ENCODE measurements around the gene CDC5L. TPM values are rescaled to one million over a fixed set of nuclear protein-coding genes. Genes with fewer than 3 reads are reported as not detected.
"Not testable (repeated sequence)": the region's sequence is repeated elsewhere in the genome, so short reads cannot be mapped to it uniquely, and the experiment has no call there.

Gene CDC5L
- total RNA-seq, 2 experiments from 2014 or later: 26.9 to 27.7 TPM

DNA sequence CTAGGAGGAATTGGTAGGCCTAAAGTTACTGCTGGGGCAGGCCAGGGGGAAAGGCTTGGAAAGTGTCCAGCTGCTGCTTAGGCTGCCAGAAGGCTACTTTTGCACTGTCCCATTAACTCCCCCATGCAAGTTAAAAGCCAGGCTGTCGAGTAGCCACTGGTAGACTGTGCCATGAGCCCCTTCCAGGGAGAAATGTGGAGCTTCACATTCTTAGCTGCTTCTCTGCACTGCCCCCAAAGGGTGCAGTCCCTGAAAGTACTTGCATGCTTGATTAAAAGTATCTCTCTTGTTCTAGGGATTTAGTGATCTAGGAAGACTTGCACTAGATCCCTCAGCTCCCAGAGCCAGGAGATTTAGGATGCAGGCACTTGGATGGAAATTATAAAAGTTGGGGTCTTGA is 57.3 kb downstream of the CDC5L start:
- no peak overlapping the region for H3K4me3 Mint-ChIP-seq
- H3K9me3 Mint-ChIP-seq: peaks cover 20% of the 10 kb centered on the region
- H3K36me3 Mint-ChIP-seq: peaks cover 40% of the 10 kb centered on the region
- H3K4me1 Mint-ChIP-seq: no peaks in the 10 kb centered on the region
- H3K27ac Mint-ChIP-seq: no peak overlapping the region
- no peak for DNase-seq
- no peaks in the 10 kb centered on the region for H3K27me3 Mint-ChIP-seq

DNA sequence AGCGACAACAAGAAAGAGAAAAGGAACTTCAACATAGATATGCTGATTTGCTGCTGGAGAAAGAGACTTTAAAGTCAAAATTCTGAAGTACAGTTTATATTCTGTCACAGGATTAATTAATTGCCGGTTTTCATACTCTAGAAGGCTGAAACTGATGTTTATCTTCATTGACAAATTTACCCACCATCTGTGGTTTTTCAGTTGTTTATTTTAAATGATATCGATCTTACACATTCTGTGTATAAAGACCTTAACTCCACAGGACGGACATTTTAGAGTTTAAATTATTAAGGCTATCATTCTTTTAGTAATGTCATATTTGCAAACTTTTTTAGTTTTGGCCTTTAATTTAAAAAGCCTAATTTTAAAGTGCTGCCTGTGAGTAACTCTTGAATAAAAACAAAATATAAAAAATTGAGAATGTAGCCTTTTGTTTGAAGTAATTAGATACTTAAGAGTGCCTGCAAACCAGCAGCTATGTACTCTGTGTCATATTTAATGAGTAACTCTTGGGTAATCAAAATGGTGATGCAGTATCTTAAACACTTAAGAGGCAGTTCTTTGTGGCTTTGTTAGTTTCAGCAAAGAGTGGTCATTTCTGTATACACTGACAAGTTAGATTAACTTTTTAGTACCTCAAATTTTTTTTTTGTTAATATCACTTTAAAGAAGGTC is 59.3 kb downstream of the CDC5L start:
- Mint-ChIP-seq H3K4me3 (no peak overlapping the region), H3K36me3 (peaks cover 26% of the 10 kb centered on the region), H3K27me3 (no peaks in the 10 kb centered on the region), H3K4me1 (no peaks in the 10 kb centered on the region), H3K9me3 (peaks cover 13% of the 10 kb centered on the region), H3K27ac (no peak overlapping the region)
- DNase-seq: no peak

DNA sequence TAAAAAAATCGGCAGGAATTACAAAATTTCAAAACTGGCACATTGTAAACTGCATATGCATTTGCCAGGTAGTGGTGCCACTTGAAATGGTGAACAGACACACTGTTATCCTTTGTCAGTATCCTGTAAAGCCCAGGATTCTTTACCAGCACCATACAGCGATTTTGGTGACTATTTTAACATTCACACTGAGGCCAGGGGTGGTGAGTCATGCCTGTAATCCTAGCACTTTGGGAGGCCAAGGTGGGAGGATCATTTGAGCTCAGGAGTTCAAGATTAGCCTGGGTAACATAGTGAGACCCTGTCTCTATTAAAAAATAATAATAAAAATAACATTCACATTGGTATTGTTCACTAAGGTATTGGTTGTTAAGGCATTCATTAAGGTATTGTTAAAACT is 61.7 kb downstream of the CDC5L start:
- not testable (repeated sequence) for H3K27me3 Mint-ChIP-seq, DNase-seq, H3K4me1 Mint-ChIP-seq, H3K9me3 Mint-ChIP-seq, H3K4me3 Mint-ChIP-seq, H3K27ac Mint-ChIP-seq
- H3K36me3 Mint-ChIP-seq: peaks cover 11% of the 10 kb centered on the region

DNA sequence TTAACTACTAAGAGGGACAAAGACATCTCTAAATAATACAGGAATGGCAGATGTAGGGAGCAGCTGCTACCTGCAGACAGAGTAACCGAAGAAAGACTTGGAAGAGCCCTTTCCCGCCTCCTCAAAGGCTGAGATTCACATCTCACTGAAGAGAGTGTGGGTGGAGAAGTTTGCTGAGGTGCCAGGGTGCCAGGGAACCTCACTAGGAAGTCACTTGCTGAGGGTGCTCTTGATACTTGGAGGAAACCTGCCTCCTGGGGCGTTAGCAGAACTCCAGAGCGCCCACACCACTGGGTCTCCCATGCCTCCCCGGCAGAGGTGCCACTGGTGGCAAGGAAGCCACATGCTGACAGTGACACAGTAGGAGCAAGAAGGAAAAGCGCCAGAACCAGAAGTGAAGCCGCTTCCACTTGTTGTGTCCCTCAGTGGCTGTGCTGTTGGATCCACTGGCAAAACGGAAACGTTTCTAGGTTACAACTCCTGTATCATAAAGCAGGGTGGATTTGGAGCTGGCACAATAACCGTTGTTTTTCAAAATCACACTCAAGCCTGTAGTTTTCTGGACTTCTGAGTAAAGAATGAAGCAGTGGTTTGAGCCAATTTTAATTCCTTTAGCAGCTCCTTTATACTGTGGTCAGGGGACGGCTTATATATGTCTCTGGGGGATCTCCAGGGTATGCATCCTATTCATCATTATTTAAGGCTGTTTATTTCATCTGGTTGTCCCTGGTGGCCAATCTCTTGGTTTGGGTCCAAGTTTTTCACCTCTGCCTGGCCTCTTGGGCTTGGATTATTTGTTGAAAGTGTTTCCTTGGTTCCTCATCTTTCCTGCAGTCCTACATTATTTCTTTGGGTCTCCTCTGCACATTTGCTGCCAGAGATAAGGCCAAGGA is 64.5 kb downstream of the CDC5L start:
- peaks cover 3% of the 10 kb centered on the region for H3K4me1 Mint-ChIP-seq
- no peak overlapping the region for H3K27ac Mint-ChIP-seq

DNA sequence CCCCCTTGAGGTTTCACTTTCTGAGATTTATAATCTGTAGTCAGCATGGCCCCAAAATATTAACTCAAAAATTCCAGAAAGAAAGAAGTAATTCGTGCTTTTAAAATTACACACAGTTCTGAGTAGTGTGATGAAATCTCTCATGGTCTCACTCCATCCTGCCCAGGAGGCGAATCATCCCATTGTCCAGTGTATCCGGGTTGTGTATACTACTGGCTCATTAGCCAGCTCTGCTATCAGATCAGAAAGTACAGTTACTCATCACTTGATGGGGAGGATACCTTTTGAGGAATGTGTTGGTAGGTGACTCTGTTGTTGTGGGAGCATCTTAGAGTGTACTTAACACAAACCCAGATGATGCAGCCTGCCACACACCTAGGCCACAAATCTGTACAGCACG is 65.2 kb downstream of the CDC5L start:
- peaks cover 3% of the 10 kb centered on the region for H3K4me1 Mint-ChIP-seq
- H3K9me3 Mint-ChIP-seq: no peaks in the 10 kb centered on the region
- H3K36me3 Mint-ChIP-seq: peaks cover 5% of the 10 kb centered on the region
- DNase-seq: no peak
- no peak overlapping the region for H3K4me3 Mint-ChIP-seq
- no peaks in the 10 kb centered on the region for H3K27me3 Mint-ChIP-seq
- no peak overlapping the region for H3K27ac Mint-ChIP-seq

More for the DNA sequence above, 64.5 kb downstream of the CDC5L start:
- H3K36me3 Mint-ChIP-seq: peaks cover 9% of the 10 kb centered on the region
- H3K27me3 Mint-ChIP-seq: no peaks in the 10 kb centered on the region
- H3K4me3 Mint-ChIP-seq: no peak overlapping the region
- DNase-seq: no peak
- no peaks in the 10 kb centered on the region for H3K9me3 Mint-ChIP-seq

DNA sequence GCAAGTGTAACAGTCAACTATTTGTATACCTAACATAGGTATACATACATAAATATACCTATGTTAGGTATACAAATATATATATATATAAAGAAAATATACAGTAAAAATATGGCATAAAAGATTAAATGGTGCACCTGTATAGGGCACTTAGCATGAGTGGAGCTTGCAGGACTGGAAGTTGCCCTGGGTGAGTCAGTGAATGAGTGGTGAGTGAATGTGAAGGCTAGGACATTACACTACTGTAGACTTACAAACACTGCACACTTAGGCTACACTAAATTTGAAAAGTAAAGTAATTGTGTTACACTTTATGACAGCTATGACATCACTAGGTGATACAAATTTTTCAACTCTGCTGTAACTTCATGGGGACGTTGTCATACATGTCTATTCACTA is 65.6 kb downstream of the CDC5L start:
- no peaks in the 10 kb centered on the region for H3K27me3 Mint-ChIP-seq
- no peaks in the 10 kb centered on the region for H3K9me3 Mint-ChIP-seq
- H3K4me3 Mint-ChIP-seq: no peak overlapping the region
- DNase-seq: no peak
- peaks cover 3% of the 10 kb centered on the region for H3K4me1 Mint-ChIP-seq
- no peak overlapping the region for H3K27ac Mint-ChIP-seq
- peaks cover 5% of the 10 kb centered on the region for H3K36me3 Mint-ChIP-seq

DNA sequence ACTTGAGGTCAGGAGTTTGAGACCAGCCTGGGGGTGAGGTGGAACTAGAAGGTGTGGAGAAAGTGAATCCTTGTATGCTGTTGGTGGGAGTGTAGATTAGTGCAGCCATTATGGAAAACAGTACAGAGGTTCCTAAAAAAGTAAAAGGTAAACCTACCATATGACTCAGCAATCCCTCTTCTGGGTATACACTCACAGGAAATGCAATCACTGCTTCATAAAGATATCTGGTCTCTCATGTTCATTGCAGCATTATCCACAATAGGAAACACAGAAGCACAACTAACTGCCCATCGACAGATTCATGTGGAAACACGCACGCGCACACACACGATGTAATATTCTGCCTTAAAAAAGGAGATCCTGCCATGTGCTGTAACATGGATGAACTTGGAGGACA is 66.7 kb downstream of the CDC5L start:
- Mint-ChIP-seq H3K36me3 (peaks cover 5% of the 10 kb centered on the region), H3K27me3 (no peaks in the 10 kb centered on the region), H3K4me1 (peaks cover 3% of the 10 kb centered on the region), H3K4me3 (no peak overlapping the region), H3K27ac (no peak overlapping the region), H3K9me3 (no peaks in the 10 kb centered on the region)
- DNase-seq: no peak

DNA sequence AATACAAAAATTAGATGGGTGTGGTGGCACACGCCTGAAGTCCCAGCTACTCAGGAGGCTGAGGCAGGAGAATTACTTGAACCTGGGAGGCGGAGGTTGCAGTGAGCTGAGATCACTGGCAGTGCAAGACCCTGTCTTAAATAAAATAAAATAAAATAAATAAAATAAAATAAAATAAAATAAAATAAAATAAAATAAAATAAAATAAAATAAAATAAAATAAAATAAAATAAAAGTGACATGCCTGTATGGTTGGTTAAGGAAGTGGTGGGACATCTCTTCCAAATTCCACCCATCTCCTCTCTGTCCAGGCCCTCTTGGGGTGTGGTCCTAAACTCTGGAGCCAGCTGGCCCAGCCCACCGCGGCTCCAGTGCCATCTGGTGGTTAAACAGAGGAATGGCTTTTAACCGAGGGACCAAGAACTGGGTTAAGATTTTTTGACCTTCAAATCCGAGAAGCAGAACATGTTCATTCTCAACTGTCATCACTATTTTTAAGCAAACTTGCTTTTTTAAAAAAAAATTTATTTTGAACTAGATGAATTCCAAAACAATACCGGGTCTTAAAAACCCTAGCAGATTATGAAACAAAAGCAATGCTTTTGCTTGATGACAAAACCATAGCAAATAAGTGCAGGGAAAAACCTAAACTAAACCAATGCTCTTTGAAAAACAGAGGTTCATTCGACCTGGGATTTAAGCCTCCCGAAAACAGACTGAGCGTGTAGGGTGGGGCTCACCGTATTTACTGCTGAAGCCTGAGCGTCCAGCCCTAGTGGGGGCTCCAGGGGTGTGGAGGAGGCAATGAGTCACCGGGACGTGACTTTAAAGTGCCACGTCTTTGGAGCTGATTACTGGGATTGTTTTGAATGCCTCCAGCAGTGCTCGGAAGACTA is 68.8 kb downstream of the CDC5L start:
- H3K27me3 Mint-ChIP-seq: no peaks in the 10 kb centered on the region
- H3K4me1 Mint-ChIP-seq: peaks cover 3% of the 10 kb centered on the region
- H3K4me3 Mint-ChIP-seq: no peak overlapping the region
- H3K27ac Mint-ChIP-seq: no peak overlapping the region
- no peaks in the 10 kb centered on the region for H3K9me3 Mint-ChIP-seq
- peaks cover 5% of the 10 kb centered on the region for H3K36me3 Mint-ChIP-seq
- DNase-seq: peak; percentile 40

DNA sequence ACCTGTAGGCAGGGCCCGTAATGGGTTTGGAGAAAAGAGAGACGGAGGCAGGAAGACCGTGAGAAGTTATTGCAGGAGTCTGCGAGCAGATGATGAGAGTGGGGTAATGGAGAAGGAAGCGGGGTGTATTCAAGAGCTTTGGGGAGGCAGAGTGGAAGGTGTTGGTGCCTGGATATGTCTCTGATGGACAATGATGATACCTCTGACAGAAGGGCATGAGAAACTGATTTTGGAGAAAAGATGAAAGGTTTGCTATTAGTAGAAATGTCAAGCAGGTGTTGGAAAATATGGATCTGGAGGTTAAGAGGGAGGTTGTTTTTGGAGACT is 69.4 kb downstream of the CDC5L start:
- Mint-ChIP-seq H3K27me3 (no peaks in the 10 kb centered on the region), H3K4me1 (peaks cover 3% of the 10 kb centered on the region), H3K9me3 (no peaks in the 10 kb centered on the region), H3K4me3 (no peak overlapping the region), H3K27ac (no peak overlapping the region), H3K36me3 (peaks cover 5% of the 10 kb centered on the region)
- DNase-seq: no peak

DNA sequence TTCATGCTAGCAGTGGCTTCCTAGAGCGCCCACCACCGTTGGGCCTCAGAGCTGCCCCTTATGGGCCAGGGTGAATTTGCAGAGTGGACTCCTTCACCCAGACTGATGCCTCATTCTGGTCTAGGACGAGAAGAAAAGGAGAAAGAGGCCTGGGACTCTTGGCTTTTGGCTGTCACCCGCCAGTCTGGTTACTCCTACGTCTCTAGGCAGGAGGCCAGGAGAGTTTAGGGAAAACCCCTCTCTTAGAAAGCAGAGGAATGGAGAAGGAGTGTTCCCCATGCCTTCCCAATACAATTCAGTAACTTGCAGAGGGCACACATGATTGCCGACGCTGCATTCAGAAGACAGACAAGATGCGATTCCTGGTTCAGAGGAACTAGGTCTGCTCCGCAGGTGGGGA is 70.1 kb downstream of the CDC5L start:
- no peaks in the 10 kb centered on the region for H3K9me3 Mint-ChIP-seq
- H3K36me3 Mint-ChIP-seq: peaks cover 2% of the 10 kb centered on the region
- H3K27ac Mint-ChIP-seq: no peak overlapping the region
- H3K4me1 Mint-ChIP-seq: peaks cover 2% of the 10 kb centered on the region
- no peak for DNase-seq
- no peak overlapping the region for H3K4me3 Mint-ChIP-seq
- no peaks in the 10 kb centered on the region for H3K27me3 Mint-ChIP-seq

DNA sequence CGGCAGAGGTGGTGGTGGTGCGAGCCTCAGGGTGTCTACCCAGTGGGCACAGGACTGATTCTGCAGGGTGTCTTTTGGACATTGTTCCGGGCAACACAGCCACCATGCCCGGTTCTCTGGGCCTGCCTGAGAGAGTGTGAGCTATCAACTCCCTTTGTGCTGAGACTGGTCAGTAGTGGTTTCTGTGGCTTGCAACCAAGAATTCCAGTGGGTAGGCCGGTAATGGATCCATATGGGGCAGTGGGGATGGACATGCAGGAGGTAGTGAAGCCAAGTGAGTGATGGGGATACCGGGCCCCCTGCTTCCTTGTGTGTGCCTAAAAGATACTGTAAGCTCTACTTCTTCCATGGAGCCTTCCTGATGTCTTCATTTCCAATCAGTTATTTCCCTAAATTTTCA is 71.0 kb downstream of the CDC5L start:
- Mint-ChIP-seq H3K27me3 (no peaks in the 10 kb centered on the region), H3K4me1 (no peaks in the 10 kb centered on the region), H3K27ac (no peak overlapping the region), H3K4me3 (no peak overlapping the region), H3K9me3 (no peaks in the 10 kb centered on the region), H3K36me3 (no peaks in the 10 kb centered on the region)
- no peak for DNase-seq

DNA sequence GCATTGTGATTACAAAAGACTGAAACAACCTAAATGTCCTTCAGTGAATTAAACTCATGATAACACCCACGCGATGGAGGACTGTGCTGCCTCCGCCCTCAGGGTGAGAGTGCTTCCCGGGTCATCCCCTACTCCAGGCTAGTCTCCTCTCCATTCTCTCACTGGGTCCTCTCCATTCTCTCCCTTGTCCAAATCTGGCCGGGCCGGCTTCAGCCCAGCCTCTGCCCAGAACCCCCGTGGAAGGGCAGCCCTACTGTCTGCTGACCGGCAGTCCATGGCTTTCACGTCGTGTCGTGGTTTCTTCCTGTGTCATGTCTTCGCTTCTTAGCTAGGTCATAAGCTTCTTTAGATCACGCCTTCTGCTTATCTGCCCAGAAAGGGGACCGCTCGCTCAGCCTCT is 74.8 kb downstream of the CDC5L start:
- H3K27me3 Mint-ChIP-seq: no peaks in the 10 kb centered on the region
- no peak overlapping the region for H3K27ac Mint-ChIP-seq
- H3K9me3 Mint-ChIP-seq: no peaks in the 10 kb centered on the region
- DNase-seq: no peak
- H3K36me3 Mint-ChIP-seq: no peaks in the 10 kb centered on the region
- H3K4me1 Mint-ChIP-seq: no peaks in the 10 kb centered on the region
- no peak overlapping the region for H3K4me3 Mint-ChIP-seq

DNA sequence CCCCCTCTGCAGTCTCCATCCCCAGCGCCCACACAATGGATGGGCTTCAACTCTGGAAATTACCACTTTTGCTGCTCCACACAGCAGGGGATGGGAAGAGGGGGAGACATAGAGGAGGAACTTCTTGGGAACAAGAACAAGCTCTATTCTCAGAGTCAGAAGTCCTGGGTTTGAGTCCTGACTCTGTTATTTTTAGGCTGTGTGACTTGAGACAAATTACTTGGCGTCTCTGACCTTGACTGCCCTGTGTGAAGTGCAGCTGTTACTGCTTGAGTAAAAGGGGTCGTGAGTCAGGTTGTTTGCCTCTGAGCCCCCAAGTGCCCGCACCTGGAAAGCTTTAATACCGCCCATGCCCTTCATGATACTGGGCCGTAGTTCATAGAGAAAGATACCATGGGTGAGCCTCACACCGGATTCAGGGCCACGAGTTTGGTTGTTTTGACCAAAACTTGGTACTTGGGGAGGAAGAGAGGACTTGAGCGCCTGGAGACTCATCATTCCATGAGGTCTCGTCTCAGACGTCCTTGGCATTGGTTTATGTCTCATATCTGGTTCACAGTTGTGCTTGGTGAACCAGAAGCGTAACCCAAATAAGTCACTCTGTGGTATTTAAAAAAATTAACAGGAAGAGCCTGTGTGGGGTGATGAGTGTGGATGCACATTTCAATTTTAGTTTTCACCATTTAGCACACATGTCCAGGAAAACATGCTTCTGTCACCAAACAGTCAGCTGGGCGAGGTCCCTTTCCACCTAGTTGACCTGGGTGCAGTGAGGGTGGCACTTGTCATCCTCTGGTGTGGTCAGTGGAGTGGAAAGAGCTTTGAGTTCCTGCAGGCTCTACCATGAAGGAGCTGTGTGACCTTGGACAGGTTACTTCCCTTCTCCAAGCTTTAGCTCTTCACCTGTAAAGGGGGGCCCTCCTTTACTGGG is 75.6 kb downstream of the CDC5L start:
- no peak overlapping the region for H3K4me3 Mint-ChIP-seq
- no peaks in the 10 kb centered on the region for H3K27me3 Mint-ChIP-seq
- H3K9me3 Mint-ChIP-seq: no peaks in the 10 kb centered on the region
- DNase-seq: no peak
- H3K27ac Mint-ChIP-seq: no peak overlapping the region
- H3K4me1 Mint-ChIP-seq: no peaks in the 10 kb centered on the region
- H3K36me3 Mint-ChIP-seq: no peaks in the 10 kb centered on the region

DNA sequence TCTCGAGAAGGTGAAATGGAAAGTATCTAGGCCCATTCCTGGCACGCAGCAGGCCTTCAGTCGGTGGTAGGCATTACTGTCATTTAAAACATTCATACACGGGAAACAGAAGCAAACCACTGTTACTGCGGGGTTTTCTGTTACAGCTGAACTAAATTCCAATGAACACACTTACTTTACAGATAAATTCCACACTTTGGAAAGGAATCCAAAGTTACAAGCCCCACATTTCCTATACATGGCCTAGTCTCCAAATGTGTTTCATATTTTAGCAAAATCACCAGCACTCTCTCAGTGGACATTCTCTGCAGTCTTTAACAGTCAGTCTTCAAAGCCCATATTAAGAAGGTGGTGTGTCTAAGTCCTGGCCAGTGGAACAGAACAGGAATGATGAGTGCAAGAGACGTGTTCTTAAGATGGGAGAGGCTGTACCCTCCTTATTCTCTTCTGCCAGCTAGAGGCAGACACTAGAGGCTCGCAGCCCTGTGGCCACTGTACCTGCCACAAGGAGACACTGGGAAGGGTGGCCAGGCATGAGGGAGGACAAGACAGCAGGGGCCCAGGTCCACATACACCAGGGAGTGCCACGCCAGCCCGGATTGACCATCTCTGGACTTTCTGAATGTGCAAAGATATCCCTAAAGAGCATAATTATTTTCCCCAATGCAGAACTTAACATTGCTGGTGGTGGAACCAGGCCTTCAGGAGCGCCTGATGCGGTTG is 76.4 kb downstream of the CDC5L start:
- Mint-ChIP-seq H3K4me3 (no peak overlapping the region), H3K27me3 (no peaks in the 10 kb centered on the region), H3K4me1 (no peaks in the 10 kb centered on the region), H3K36me3 (no peaks in the 10 kb centered on the region), H3K9me3 (no peaks in the 10 kb centered on the region), H3K27ac (no peak overlapping the region)
- no peak for DNase-seq
